Activated naive CD4-positive, alpha-beta T cell treated with anti-CD3 and anti-CD28 coated beads, Interleukin-2, amount 50 U/mL, for 72 hours (primary cell): ENCODE data around the gene FAM53B. TPM values are rescaled to one million over a fixed set of nuclear protein-coding genes. Genes with fewer than 3 reads are reported as not detected.

ENCODE experiments used
- ATAC-seq, 2 donors: fragments of 150-1000 bp; cut with Tn5 transposase; 2 replicates each; pipeline ENCODE4 v1.10.0; 2021; ENCODE audit warnings: mild to moderate bottlenecking in 2 of 2, moderate library complexity in 2 of 2
- DNase-seq, 2 donors: peaks; one replicate each; pipeline ENCODE4 v3.0.0; 2021 to 2022; ENCODE audit warnings: low spot score in 2 of 2
- H3K27ac Mint-ChIP-seq, 2 donors: one replicate each; pipeline ENCODE4 v1.8.0; 2022; ENCODE audit warnings: mild to moderate bottlenecking in 2 of 2, mixed read lengths in 2 of 2
- H3K36me3 Mint-ChIP-seq, 2 donors: one replicate each; pipeline ENCODE4 v1.8.0; 2022; ENCODE audit warnings: mixed read lengths in 2 of 2
- H3K9me3 Mint-ChIP-seq, 2 donors: one replicate each; pipeline ENCODE4 v1.8.0; 2022; ENCODE audit warnings: mixed read lengths in 2 of 2
- total RNA-seq, 2 donors: library from RNA; stranded (reverse); gene quantifications; one replicate each; pipeline ENCODE4 v1.2.3, GENCODE V29; 2022

Gene FAM53B
- total RNA-seq, 2 donors from 2014 or later, result 6.1 to 11.8 TPM

DNA sequence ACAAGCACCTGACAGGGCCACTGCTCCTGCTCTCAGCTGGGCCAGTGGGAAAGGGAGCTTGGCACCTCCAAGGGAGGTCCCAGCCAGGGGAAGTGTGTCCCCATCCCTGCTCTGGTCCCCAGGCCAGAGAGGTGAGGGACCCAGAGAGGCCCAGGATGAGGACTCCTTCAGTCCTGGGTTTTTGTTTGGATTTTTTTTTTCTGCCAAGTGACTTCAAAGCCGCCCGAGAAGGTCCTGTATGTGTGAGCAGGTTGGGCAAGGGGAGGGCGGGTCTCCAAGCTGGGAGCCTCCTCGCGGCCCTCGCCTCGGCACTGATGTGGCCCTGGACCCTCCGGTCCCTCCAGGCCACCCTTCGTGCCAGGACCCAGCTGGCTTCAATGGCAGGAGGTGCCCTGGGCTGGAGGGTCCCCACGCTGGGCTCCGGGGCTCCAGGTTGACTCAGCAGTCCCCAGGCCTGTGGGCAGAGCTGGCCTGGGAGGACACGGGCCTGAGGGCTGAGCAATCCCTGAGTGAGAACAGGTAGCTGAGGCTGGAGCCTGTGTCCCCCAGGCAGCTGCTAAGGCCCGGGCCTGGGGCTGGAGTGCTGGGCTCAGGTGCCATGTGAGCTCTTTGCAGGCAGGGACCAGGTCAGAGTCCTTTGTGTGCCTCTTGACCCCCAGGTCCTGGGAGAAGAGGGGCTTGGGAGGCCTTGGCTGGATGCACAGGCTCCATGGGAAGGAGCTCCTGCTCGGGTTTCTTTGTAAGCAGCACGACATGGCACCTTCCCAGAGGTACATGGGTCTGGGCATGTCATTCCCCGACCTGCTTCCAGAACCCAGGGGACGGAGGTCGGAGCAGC is 140.6 kb downstream of the FAM53B start:
- DNase-seq (no peak), ATAC-seq (no peak)
- Mint-ChIP-seq H3K27ac (no peak overlapping the region), H3K36me3 (no peaks in the 10 kb centered on the region), H3K9me3 (no peaks in the 10 kb centered on the region)

DNA sequence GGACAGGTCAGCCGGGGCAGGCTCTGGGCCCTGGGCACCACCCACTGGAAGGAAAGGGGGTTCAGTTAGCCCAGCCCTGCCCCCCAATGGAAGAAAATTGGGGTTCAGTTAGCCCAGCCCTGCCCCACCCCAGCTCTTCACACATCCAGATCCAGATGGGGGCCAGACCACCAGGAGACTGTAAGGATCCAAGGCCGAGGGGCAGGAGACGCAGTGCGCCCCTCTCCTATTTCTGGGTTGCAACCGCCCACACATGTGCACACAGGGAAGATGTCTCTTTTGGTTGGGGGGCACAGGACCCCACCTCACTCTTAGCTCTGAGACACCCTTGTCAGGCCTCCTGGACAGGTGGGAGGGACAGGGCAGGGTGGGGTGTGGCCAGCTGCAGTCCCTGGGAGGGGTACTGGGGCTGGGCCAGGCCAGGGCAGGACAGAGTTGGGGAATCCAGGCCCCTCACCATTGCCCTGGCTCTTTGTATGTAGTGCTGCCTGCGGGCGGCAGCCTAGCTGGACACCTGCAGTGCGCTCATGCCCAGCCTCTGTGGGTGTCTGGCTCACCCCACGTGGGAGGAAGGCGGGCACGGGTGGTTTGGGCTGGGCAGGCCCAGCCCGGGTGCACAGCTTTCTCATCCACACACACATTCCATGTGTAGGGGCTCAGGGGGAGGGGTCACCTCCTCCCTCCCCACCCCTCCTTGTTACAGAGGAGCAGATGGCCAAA is 141.4 kb downstream of the FAM53B start:
- no peak for ATAC-seq
- Mint-ChIP-seq H3K9me3 (no peaks in the 10 kb centered on the region), H3K36me3 (no peaks in the 10 kb centered on the region), H3K27ac (no peak overlapping the region)
- no peak for DNase-seq

DNA sequence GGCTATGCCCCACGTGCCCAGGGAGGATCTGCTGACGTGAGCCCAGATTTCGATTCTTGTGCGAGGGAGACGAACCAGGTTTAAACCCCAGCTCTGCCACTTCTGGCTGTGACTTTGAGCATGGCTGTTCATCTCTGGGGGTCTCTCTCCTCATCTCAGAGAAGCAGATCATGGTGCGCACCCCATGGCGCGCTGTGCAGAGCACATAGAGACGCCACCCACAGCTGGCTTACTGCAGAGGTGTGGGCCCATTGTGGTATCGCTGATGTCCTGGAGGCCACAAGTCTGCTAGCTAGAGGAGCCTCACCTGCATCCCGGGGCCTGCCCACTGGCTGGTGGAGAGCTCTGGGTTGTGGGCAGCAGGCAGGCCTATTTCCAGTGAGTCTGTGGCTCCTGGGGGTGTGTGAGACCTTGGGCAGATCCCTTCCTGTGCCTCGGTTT is 142.0 kb downstream of the FAM53B start:
- ATAC-seq, result no peak
- Mint-ChIP-seq H3K36me3 (no peaks in the 10 kb centered on the region), H3K27ac (no peak overlapping the region)

DNA sequence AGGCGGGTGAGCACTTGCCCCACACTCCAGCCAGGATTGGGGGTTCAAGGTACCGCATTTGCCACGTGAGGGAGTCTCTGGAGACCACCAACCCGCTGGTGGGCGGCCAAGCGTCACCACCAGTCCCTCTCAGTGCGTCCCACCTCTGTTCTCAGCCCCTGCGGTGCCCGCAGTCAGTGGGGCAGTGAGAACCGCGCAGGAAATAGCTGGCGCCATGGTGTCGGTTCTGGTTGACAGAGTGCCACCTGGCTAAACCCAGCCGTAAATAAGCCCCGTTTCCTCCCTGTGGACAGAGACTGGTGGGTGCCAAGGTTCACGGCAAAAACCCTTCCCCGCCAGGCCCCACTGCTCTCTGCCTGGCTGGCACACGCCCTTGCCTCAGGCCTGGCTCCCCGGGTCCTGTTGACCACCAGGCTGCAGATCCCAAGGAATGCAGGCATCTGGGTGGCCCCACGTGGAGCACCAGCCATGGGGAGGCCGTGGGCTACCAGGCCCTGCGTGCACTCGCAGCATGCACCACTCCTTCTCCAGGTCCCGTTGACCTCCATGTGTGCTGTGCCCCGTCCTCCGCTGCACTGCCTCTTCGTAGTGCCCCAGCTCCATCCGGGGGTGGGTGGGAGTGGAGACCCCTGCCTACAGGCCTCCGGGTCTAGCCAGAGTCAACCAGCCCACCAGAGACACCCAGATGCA is 142.6 kb downstream of the FAM53B start:
- Mint-ChIP-seq H3K27ac (no peak overlapping the region), H3K36me3 (no peaks in the 10 kb centered on the region)
- no peak for ATAC-seq

More for the DNA sequence above, 142.0 kb downstream of the FAM53B start:
- H3K9me3 Mint-ChIP-seq, result no peaks in the 10 kb centered on the region
- no peak for DNase-seq

DNA sequence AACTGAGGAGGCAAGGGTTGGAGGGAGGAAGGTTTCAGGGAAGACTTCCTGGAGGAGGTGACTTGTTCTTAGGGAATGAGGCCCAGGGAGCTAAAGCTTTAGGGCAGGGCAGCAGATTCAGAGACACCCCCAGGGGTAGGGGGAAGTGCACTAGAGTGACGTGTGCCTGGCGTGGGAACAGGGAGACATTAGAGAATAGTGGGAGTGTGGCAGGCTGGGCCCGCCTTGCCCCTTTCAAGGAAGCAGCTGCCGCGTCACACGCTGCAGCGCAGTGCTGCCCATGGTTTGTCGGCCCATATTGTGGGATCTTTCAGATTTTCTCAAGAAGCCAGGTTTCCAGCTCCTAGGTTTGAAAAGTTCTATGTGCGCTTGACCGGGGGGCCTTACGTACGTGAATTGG is 143.2 kb downstream of the FAM53B start:
- Mint-ChIP-seq H3K9me3 (no peaks in the 10 kb centered on the region), H3K36me3 (no peaks in the 10 kb centered on the region), H3K27ac (no peak overlapping the region)
- ATAC-seq, result no peak
- no peak for DNase-seq

More for the DNA sequence above, 142.6 kb downstream of the FAM53B start:
- H3K9me3 Mint-ChIP-seq, result no peaks in the 10 kb centered on the region
- DNase-seq, result no peak

DNA sequence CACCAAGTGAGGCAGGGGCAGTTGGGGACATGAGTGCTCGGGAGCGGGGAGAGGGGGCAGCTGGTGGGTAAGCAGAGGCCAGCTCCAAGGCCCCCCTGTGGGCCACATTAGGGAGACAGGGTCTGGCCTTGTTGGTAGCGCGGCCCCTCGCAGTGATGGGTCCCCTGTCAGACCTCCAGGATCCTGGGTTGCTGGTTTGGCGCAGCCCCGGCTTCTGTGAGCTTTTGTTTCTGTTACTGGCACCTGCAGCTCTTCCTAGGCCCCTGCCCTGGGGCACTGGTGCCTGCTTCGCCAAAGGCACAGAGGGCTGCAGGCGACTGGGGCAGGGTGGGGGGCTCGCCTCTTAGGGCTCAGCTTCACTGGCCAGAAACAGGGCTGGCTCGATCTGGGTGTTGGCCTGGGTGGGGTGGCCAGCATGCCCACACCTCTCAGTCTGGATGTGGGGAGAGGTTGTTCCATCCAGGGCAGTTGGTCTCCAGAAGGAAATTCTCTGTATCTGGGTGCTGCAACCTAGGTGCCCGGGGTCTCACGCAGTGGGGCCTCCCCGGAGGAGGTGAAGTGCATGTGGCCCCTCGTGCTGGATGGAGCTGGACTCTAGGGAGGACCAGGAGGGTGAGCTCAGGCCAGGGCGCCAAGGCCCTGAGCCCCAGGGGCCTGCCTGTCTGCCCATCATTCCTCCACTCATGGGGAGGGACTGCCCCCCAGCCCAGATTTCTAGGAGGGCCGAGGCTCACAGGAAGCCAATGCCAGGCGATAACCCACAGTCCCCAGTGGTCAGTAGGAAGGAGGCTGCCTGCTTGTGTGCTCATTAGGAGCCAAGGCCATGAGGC is 143.9 kb downstream of the FAM53B start:
- DNase-seq (no peak), ATAC-seq (no peak)
- H3K9me3 Mint-ChIP-seq, result no peaks in the 10 kb centered on the region
- H3K36me3 Mint-ChIP-seq, result no peaks in the 10 kb centered on the region
- H3K27ac Mint-ChIP-seq, result no peak overlapping the region

DNA sequence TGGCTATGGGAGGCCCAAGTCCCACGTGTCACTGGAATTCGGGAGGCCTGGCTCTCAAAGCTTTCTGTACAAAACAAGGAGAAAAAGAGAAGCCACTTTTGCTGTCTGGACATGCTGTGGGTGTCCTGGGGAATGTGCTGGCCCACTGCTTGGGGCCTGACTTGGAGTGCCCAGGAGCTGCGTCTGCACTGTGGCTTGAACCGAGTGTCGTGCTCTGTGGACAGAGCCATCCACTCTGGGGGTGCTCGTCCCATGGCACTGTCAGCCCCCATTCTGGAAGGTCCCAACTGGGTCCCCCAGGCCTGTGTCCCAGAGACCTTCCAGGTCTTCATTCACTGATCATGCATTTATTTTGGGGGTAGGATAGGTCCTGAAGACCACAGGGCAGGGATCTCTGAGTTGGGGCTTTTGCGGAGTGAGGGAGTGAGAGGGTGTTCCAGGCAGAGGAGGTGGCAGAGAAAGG is 144.6 kb downstream of the FAM53B start:
- ATAC-seq (no peak), DNase-seq (no peak)
- Mint-ChIP-seq H3K36me3 (no peaks in the 10 kb centered on the region), H3K9me3 (no peaks in the 10 kb centered on the region), H3K27ac (no peak overlapping the region)

DNA sequence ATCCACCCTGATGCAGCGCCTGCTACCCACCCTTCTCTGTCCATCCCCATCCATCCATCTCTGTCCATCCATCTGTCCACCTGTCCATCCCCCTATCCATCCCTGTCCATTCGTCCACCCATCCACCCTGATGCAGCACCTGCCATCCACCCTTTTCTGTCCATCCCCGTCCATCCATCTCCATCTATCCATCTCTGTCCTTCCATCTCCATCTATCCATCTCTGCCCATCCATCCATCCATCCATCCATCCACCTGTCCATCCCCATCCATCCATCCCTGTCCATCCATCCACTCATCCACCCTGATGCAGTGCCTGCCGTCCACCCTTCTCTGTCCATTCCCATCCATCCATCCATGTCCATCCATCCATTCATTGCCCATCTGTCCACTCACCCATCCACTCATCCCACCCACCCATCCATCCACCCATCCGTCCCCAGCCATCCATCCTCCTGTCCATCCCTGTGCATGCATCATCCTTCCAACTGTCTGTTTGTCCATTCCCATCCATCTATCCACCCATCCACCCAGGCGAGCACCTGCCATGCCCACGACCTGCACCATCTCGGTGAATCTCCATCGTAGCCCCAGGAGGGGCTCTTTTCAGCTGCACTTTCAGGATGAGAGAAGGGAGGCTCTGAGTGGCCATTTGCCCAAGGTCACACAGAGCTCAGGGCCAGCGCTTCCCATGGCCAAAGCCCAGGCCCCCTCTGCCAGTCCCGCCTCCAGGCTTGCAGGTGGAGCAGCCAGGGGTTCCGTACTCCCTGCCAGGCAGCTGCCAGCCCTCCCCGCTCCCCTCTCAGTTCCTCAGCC is 145.2 kb downstream of the FAM53B start:
- ATAC-seq (no peak), DNase-seq (no peak)
- no peaks in the 10 kb centered on the region for H3K9me3 Mint-ChIP-seq
- no peak overlapping the region for H3K27ac Mint-ChIP-seq
- no peaks in the 10 kb centered on the region for H3K36me3 Mint-ChIP-seq

DNA sequence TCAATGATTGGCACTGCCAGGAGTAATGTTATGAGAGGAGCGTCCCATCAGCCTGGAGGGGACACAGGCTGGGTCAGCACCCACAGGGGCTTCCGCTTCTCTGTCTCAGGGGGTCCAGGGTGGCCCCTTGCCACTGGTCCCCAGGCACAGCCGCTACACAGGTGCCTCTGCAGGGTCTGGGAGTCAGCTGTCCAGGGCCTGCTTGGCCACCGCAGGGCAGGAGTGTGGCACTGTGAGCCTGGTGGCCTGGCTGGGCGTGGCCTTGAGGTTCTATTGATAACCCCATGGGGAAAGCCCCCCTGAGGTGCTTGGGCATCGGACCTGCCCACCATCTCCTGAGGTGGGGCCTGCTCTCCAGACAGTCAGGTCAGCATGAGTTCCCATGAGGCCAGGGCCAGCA is 146.0 kb downstream of the FAM53B start:
- ATAC-seq, result no peak
- Mint-ChIP-seq H3K27ac (no peak overlapping the region), H3K36me3 (no peaks in the 10 kb centered on the region), H3K9me3 (no peaks in the 10 kb centered on the region)
- DNase-seq, result no peak

DNA sequence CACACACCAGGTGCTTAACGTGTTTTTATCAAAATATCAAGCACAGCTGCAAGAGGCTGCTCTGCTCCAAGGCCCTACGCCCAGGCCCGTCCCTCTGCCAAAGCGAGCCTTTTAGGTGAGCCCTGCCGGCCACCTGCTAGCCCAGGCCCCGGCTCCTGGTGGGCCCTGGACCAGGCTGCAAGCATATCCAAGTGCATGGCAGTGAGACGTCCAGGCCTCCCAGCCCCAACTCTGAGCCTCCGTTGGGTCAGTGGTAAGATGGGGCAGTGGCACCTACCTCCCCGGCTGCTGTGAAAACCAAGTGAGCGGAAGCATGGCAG is 146.4 kb downstream of the FAM53B start:
- H3K36me3 Mint-ChIP-seq, result no peaks in the 10 kb centered on the region
- DNase-seq (no peak), ATAC-seq (no peak)
- H3K27ac Mint-ChIP-seq, result no peak overlapping the region
- no peaks in the 10 kb centered on the region for H3K9me3 Mint-ChIP-seq

DNA sequence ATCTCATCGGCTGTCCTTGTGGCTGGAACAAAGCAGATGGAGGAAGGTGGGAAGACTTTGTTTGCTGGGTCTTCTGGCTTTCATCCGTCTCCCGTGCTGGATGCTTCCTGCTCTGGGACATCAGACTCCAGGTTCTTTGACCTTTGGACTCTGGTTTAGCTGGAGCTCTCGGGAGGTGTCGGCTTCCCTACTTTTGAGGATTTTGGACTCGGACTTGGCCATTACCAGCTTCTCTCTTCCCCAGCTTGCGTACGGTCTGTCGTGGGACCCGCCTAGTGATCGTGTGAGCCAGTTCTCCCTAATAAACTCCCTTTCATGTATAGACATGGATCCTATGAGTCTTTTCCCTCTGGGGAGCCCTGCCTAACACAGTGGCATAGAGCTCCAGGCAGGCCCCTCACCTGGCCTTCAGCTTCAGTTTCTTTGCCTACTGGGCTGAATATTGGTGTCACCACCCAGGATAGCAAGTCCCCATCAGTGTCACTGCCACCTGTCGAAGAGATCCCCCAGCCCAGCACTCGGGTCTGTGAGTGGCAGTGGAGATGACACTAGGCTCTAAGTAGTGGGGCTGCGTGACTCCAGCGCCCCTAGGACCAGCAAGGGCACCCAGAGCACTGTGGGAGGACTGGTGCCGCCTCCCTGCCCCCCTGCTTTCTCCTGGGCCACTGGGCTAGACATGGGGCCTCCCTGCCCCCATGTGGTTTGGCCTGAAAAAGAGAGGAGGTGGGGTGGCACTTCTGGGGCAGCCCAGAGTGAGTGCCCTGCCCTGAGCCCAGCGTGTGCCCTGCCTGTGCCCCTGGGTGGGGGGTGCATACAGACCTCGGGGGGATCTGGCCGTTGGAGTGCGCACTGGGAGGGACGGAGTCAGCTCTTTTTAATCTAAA is 147.0 kb downstream of the FAM53B start:
- DNase-seq (no peak), ATAC-seq (no peak)
- Mint-ChIP-seq H3K9me3 (no peaks in the 10 kb centered on the region), H3K36me3 (no peaks in the 10 kb centered on the region), H3K27ac (no peak overlapping the region)

DNA sequence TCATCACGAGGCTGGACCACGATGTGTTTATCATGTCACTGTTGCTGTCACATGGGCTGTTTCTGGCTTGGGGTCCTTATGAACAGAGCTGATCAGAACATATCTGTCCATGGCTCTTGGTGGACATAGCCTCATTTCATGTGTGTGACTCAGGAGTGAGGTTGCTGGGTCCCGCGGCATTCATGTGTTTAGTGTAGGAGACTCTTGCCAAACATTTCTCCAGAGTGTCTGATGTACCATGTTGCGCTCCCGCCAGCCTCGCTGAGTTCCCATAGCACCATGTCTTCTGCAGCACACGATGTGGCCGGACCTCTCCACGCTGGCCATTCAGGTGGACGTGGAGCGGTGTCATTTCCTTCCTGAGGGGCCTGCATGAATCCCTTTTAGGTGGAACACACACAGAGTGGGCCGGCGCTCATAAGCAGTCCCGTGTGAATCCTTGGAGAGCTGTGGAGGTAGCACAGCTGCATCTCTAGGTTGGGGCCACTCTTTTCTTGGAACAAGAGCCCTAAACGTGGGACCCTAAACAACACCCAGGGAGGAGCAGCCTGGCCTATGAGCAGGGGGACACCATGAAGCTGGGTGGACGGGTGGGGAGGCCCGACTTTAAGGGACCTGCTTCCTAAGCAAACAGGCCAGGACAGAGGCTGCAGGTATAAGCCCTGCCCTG is 147.9 kb downstream of the FAM53B start:
- ATAC-seq, result no peak

DNA sequence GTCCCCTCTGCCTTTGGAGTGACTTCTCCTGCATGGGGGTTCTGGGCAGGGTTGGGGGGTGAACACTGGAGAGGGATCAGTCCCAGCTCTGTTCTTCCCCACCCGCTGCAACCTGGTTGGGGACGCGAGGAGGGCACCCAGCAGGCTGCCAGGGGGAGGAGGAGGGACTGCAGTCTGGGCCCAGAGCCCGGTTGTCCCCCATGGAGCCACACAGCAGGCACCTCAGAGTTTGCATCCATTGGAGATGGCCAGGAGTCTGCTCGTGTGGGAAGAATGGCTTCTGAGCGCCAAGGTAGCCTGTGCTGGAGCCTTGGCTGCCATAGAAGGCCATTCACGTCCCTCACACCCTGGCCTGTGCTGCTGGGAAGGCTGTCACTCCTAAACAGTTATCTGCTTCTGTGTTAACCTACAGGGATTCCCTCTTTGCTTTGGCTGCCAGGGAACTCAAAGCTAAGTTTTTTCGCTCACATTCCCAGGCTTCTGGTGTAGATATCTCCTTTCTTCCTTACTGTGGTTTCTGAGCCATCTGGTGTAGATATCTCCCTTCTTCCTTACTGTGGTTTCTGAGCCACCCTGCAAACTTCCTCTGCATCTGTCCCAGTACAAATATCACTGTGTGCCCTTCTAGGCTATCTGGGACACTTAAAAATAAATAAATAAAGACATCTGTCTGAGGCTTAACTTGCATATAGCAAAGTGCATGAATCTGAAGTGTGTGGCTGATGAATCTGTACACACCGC is 148.9 kb downstream of the FAM53B start:
- H3K9me3 Mint-ChIP-seq, result peaks cover 0 to 6% of the 10 kb centered on the region in 2 donors
- no peak overlapping the region for H3K27ac Mint-ChIP-seq
- no peak for ATAC-seq
- H3K36me3 Mint-ChIP-seq, result peaks cover 5% of the 10 kb centered on the region in 2 donors
- no peak for DNase-seq

More for the DNA sequence above, 147.9 kb downstream of the FAM53B start:
- Mint-ChIP-seq H3K9me3 (peaks cover 0 to 6% of the 10 kb centered on the region in 2 donors), H3K36me3 (peaks cover 5% of the 10 kb centered on the region in 2 donors), H3K27ac (no peak overlapping the region)
- DNase-seq, result no peak

DNA sequence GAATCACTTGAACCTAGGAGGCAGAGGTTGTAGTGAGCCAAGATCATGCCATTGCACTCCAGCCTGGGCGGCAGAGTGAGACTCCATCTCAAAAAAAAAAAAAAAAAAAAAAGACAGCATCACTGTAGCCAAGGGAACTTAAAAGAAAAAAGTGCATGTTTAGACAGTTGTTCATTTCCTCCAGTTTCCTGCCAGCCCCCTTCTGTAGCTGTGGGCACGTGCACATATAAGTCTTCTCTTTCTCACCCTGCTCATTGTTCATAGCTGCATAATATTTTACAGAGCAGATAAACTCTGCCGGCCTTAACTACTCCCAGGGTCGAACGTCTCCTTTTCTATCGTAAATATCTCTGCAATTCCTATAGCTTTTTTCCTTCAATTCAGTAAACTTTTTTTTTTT is 149.9 kb downstream of the FAM53B start:
- peaks cover 0 to 6% of the 10 kb centered on the region in 2 donors for H3K9me3 Mint-ChIP-seq
- peaks cover 5% of the 10 kb centered on the region in 2 donors for H3K36me3 Mint-ChIP-seq
- DNase-seq (no peak), ATAC-seq (no peak)
- no peak overlapping the region for H3K27ac Mint-ChIP-seq
